NCI-H226 (cell line): Measurements from ENCODE around the gene MRGPRE.
"Not testable (repeated sequence)": the region's sequence is repeated elsewhere in the genome, so short reads cannot be mapped to it uniquely, and the experiment has no call there.

Experiments
- DNase-seq: peaks from one replicate; pipeline ENCODE4 v3.0.0-alpha.2; 2015

MRGPRE gene, protein sequence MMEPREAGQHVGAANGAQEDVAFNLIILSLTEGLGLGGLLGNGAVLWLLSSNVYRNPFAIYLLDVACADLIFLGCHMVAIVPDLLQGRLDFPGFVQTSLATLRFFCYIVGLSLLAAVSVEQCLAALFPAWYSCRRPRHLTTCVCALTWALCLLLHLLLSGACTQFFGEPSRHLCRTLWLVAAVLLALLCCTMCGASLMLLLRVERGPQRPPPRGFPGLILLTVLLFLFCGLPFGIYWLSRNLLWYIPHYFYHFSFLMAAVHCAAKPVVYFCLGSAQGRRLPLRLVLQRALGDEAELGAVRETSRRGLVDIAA

DNA sequence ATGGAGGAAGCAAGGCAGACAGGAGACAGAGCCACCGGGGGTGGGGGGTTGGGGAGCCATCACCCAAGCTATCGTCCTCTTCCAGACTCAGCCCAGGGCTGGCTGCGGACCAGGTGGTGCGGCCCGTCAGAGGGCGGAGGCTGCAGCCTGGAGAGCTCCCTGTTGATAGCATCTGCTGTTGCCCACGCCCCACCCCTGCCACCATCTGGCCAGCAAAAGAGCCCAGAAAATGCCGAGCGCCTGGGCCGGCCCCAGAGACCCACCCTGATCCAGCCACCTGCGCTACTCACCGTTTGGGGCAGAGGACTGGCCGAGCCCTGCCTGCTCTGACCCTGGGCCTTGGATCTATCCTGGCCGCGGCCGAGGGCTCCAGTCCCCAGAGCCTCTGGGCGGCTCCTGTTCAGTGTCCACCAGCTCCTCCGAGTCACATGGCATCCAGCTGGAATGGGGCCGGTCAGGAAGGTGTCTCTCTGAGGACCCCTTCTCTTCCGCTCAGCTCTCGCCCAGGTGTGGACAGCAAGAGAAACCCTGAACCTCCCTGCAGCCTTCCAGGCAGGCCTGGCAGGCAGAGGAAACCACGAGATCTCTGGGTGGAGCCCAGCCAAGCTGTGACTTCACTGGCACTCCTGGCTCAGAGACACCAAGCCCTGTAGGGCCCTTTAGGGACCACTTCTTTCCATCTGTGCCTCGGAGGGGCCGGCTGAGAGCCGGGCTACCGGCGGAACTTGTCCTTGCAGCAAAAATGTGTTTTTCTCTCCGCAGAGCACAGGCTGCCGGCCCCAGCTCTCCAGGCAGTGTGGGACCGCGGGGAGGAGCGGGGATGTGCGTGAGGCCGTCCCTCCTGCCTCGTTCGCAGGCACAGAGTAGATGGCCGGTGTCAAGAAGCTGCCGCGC lies at the start of gene MRGPRE:
TSS of gene MRGPRE (minus strand) at position 567 of the 894 bp plus-strand sequence. CDS start 3,618 bp downstream, outside the sequence.
- DNase-seq, result no peak

DNA sequence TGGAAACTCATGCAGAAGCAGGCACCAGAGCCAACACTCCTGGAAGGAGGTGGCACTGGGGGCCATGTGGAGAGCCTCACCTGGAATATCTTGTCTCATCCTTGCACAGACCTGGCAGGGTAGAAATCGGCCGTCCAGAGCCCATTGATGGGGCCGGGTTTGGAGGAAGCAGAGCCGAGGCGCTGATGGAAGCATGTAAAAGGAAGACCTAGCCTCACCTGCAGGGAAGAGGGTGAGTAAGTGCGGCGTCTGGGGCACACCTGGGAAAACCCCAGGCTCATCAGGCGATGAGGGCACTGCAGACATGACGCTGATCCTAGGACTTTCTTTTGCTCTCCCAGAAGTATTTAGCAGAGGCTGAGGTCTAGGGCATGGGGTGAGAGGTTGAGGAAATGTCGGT lies 48.9 kb upstream of the MRGPRE start:
- not testable (repeated sequence) for DNase-seq

DNA sequence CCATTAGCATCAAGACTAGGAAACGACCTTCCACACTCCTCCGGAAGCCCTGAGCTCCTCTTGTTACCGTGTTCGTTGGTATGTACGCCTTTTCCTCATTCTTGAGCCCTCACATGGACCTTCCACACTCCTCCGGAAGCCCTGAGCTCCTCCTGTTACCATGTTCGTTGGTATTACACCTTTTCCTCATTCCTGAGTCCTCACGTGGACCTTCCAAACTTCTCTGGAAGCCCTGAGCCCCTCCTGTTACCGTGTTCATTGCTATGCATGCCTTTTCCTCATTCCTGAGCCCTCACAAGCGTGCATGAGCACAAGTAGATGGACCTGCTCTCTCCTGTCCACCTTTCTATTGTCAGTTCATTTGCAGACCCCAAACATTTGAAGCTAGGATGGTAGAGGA lies 48.4 kb upstream of the MRGPRE start:
- not testable (repeated sequence) for DNase-seq

DNA sequence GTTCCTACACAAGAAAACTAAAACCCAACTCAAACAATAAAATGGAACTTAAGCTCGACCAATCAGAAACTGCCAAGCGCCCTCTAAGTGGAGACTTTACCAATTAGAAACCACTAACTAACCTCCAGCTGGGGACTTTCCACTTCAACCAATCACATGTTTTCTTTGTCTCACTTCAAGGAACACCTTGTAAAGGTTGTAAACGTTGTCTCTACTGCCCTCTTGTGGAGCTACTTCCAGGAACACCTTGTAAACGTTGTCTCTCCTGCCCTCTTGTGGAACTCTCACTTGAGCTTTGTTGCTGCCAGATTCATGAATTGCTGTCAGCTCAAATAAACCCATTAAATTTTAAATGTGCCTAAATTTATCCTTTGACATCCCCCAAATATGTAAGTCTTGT lies 46.7 kb upstream of the MRGPRE start:
- not testable (repeated sequence) for DNase-seq

DNA sequence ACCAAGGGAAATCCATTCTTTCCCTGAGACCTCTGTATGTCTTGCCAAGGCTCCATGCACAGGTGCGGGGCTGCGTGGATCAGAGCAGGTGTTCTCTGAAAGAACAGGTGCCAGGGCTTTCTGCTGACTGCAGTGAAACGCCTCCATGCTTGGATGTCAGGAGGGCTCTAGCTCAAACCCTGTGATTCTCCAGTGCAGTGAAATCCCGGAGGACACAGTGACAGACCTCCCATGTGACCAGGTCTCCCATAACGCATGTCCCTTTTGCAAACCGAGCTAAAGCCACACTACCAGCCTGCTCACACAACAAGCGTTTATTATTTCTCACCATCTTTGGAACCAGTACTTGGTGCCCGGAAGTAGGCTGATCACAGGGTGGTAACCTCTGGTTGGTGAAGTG lies 41.4 kb upstream of the MRGPRE start:
- DNase-seq, result not testable (repeated sequence)

DNA sequence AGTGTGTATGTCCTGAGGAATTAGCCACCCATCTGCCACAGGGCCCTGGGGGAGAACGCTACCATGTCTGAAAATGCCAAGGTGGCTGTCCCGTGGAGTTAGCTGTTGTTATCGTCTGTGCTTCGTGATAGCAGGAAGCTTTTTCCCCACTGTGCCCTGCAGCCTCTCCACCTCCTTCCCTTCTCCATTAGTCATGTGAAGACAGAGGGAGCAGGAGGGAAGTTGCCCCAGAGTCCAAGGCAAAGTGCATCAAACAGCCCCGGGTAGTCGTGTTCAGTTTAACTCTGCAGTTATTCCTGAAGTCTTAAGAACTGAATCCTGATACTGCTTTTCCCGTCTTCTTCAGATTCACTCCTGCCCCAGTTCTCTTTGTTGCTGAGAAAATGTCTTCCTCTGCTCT lies 30.3 kb upstream of the MRGPRE start:
- DNase-seq, result not testable (repeated sequence)

DNA sequence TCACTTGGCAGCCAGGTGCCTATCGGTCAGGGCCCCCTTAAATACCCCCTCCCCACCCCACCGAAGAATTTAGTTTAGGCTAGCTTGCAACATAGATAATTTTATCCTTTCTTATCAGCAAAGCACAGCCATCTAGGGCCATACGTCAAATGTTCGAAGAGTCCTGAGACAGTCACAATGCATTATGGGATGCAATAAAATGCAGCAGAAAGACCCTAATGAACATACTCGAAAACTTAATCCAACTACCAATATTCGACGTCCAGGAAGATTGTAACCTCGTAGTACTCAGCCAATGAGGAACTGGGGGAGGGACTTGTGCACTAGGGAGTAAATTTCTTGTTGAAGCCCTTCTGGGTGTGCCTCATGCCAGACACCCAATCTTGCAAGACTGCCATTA lies 29.6 kb upstream of the MRGPRE start:
- DNase-seq, result not testable (repeated sequence)

DNA sequence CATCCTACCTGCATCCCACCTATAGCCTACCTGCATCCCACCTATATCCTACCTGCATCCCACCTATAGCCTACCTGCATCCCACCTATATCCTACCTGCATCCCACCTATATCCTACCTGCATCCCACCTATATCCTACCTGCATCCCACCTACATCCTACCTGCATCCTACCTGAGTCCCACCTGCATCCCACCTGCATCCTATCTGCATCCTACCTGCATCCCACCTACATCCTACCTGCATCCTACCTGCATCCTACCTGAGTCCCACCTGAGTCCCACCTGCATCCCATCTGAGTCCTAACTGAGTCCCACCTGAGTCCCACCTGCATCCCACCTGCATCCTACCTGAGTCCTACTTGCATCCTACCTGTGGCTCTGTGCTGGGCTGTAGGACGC lies 25.3 kb upstream of the MRGPRE start:
- DNase-seq, result not testable (repeated sequence)

DNA sequence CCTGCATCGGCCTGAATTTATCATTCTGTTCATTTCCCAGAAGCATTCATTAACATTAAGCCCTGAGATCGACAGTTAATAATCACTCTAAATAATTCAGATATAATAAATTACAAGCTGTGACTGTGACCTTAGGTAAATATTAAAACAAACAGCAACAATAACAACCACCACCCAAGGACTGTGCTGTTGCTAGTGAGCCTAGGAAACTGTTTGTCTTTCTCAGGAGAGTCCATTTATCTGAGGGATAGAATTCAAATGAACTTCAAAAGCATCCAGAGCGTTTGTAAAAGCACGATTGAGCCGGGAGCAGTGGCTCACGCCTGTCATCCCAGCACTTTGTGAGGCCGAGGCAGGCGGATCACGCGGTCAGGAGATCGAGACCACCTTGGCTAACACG lies 23.0 kb upstream of the MRGPRE start:
- not testable (repeated sequence) for DNase-seq

DNA sequence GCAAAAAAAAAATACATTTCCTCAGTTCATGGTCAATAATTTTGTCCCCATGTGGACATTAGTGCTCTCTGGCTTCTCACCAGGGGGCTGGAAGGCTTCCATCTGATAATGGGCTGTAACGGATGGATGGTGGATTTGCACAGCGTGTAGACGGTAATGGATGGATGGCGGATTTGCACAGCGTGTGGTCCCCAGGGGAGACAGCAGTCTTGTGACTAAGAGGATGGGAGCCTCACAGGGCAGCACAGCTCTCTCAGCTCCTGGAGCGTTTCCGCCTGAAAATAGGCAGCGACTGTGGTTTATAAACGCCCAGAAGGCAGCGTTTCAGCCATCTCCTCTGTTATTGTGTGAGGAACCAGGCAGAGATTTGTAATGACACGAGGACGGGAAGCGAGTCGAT lies 22.6 kb upstream of the MRGPRE start:
- DNase-seq, result not testable (repeated sequence)

DNA sequence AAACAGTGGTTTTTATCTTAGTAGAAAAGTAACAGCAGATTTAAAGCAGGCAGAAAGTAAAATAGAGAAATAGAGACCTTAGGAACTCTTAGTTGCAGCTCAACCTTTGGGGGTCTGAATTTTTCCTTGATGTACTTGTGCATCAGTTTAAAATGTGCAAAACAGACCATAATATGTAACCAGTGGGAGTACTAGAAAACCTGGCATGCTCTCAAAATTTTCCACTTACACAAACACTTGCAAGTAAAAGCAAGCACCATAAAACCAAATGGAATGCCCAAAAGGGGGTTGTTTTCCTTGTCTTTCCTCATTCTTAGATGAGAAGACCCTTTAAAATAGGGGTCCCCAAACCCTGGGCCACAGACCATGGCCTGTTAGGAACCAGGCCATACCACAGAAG lies 12.9 kb upstream of the MRGPRE start:
- no peak for DNase-seq

DNA sequence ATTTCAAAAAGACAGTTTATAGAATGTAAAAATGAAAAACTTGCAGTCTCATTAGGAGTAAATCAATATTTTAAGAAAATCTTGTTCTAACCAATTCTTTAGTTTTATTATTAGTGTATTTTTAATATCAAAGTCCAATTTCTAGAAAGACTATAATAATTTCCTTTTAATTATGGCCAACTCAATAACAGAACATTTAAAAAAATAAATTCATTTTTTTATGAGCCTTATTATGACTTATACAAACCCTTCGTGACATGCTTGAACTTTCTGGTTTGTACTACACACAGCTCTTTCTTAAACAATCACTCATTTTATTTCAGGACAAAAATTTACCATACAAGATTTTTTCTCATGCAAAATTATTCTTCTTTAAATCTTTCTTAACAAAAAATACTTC lies 11.7 kb upstream of the MRGPRE start:
- DNase-seq, result no peak

DNA sequence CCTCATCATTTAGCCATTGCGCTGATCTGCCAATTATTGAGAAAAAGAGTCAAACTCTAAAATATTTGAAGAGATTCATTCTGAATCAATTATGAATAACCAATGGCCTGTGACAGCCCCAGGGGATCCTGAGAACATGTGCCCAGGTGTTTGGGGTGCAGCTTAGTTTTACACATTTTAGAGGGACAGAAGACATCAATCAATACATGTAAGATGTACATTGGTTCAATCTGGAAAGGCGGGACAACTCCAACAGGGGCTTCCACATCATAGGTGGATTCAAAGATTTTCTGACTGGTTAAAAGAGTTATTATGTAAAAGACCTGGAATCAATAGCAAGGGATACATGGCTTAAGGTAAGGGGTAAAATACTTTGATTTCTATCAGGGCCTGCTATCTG lies 4.9 kb upstream of the MRGPRE start:
- no peak for DNase-seq

DNA sequence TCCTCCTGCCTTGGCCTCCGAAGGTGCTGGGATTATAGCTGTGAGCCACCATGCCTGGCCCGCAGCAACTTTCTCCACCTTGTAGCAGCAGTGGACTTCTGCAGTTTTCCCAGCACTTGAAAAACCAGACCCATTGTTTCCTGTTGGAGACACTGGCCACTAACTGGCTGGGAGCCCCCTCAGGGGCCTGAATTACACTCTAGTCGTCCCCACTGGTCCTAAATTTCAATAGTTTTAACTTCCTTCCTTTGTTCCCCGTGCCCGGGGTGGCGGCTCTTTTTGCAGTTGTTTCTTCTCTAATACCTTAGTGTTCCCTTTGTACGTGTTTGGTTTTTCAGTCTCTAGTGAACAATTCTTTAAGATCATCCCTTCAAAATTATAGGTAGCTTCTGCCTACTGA lies 2.6 kb upstream of the MRGPRE start:
- no peak for DNase-seq

DNA sequence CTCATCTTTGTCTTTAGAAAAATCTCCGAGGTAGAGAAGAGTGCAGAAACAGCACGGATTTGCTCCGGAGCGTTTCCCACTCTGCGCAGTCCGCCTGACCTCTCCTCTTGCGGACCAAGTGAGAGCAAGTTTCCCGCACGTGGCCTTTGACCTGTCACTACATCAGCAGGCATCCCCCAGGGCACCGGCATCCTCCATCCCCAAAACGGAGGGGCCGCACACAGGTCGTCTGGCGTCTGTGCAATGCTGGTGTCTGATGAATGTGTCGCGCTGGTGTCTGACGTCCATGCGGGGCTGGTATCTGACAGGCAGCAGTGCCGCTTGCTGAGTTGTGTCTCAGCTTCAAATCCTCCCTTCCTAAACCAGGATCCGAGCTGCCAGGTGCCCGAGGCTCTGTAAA lies 739 bp upstream of the MRGPRE start:
- DNase-seq, result no peak

DNA sequence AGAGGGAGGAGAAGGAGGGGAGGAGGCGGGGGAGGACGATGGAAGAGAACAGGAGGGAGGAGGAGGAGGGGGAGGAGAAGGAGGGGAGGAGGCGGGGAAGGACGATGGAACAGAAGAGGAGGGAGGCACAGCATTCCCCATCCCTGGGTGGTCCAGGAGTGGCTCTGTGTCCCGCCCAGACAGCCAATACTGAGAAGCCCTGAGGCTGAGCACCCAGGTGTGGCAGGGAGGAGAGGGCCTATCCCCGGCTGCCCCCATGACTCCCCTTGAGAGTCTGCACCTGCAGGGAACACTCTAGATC lies 717 bp downstream of the MRGPRE start:
- no peak for DNase-seq

DNA sequence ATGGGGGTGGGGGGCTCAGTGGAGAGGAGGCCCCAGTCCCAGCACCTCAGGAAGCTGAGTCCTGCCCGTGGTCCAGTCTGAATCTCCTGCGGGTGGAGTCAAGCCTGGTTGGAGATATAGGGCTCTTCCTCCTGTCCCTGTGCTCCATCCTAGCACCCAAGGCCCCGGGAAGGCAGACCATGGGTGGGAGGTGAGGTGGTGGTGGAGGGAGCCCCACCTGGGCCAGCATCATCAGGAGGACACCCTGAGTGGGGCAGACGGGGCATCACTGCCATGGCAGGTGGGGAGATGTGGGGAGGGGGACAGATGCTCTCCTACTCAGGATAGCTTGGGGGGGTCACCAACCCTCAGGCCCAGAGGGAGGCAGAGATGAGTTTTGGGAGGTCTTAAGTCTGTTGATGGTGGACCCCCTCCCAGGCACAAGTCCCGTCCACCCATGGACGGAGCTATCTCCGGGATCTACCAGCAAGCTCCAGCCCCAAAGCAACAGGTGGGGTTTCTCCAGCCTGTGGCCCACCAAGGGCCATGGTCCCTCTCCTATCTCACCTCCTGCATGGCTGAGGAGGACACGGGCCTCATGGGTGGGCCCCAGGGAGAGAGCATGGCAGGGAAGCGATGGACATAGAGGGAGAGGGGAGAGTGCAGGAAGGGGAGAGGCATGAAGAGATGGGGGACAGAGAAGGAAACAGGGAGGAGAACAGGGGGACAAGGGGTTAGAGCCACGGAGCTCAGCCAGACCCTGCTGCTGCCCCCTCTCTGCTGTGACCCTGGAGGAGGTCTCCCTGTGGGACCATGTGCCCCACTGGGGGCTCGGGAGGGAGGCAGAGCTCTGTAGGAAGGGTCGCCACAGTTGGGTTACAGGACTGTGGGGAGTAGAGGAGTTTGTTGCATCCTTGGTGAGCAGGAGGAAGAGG lies 1.3 kb downstream of the MRGPRE start:
- DNase-seq, result no peak

DNA sequence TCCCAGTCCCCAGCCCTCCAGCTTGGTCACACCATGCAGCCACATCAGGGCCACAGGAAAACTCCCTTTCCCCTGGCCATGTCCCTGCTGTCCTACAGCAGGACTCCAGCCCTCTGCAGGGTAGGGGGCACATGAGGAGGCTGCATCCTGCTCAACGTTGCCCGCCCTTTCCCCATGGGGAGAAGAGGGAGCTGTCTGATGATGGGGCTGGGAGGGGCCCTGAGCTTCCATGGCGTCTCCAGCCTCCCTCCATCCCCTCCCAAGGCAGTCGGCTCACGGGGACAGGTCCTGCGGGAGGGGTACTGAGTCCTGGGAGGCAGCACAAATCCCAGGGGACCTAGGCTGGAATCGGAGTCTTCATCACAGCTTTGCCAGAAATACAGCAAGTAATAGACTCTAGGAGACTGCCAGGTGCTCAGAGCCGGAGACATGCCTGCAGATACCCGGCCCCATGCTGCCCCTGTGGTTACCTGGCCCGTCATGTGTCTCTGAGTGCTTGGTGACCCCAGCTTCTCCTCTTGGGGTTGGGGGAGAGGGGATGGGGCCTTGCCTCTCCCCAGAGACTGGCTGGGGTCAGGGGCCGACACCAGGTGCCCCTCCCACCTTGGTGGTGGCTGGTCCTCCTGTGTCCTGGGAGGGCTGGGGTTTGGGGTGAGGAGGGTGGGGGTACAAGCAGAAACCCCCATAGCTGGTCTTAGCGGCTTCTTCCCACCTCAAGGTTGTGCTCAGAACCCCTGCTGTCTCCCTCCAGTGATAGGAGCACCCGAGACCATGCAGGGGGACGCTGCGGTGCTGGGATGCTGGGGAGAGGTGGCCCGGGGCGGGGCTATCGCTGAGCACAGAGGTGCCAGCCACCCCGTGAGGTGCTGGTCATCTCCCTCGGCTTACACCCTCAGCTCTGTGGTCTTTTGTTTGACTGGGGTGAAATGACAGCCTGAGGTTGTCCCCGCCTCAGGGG lies 2.3 kb downstream of the MRGPRE start:
- no peak for DNase-seq

DNA sequence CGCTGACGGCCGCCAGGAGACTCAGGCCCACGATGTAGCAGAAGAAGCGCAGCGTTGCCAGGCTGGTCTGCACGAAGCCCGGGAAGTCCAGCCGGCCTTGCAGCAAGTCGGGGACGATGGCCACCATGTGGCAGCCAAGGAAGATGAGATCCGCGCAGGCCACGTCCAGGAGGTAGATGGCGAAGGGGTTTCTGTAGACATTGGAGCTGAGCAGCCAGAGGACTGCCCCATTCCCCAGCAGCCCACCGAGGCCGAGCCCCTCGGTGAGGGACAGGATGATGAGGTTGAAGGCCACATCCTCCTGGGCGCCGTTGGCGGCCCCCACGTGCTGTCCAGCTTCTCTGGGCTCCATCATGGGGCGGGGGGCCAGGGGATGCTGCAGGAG lies 3.8 kb downstream of the MRGPRE start:
- no peak for DNase-seq

DNA sequence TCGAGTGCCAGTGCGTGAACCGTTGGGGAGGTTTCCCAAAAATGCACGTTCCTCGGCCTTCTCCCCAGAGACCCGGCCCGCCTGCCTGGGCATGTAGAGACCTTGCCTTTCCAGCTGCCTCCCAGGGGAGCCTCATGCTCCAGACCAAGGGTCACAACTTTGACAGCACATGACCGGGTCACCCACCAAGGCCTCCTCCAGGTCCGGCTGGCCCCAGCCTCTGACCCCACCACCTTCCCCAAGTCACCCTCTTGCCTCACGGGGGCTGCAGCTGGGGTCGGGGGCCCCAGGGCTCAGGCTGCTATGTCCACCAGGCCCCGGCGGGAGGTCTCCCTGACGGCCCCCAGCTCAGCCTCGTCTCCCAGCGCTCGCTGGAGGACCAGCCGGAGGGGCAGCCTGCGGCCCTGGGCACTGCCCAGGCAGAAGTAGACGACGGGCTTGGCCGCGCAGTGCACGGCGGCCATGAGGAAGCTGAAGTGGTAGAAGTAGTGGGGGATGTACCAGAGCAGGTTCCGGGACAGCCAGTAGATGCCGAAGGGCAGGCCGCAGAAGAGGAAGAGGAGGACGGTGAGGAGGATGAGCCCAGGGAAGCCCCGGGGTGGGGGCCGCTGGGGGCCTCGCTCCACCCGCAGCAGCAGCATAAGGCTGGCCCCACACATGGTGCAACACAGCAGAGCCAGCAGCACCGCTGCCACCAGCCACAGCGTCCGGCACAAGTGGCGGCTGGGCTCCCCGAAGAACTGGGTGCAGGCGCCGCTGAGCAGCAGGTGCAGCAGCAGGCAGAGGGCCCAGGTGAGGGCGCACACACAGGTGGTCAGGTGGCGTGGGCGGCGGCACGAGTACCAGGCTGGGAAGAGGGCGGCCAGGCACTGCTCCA lies 4.4 kb downstream of the MRGPRE start:
- no peak for DNase-seq
